ENCODE measurements around the gene NCOA7. TPM values are rescaled to one million over a fixed set of nuclear protein-coding genes. Genes with fewer than 3 reads are reported as not detected.
A peak's percentile ranks its signal among the peaks of the same experiment; 100 is the strongest.

The NCOA7 gene
- total and polyA plus RNA-seq, 2 of the 8 experiments (the other 6 are each of a cell fraction or from before 2014, with no cell fraction given) = 2.6 to 10.7 TPM

- no peak overlapping the region for H3K23ac ChIP-seq (ENCODE audit: insufficient read length)
- H3K18ac ChIP-seq (ENCODE audit: extremely low read depth, low read length) = peak overlapping the region; percentile 73; the same call in 1 of the 2 replicates
- H3K9me3 ChIP-seq (ENCODE audit: insufficient read depth in 2 of 2, low read depth in 1 of 2, low read length in 1 of 2) = no peaks in the 10 kb centered on the region
- no peak overlapping the region for H4K5ac ChIP-seq (ENCODE audit: insufficient read length, low read depth, low read length)
- peak overlapping the region; percentile 87 for H4K8ac ChIP-seq (ENCODE audit: extremely low read depth, insufficient read depth, low read length)
- no peak overlapping the region for H2AFZ ChIP-seq (ENCODE audit: low read length)
- H3K79me2 ChIP-seq (ENCODE audit: control insufficient read depth in 1 of 2, insufficient read depth in 2 of 2, low read length in 2 of 2) = peaks cover 0 to 22% of the 10 kb centered on the region in 2 experiments; a peak in 3 of 4 replicates
- no peak overlapping the region for H3K14ac ChIP-seq (ENCODE audit: insufficient read length)
- no peak overlapping the region for H3K27ac ChIP-seq (ENCODE audit: low read depth, low read length)
- peak overlapping the region; percentile 12 for H4K91ac ChIP-seq (replicated peaks; ENCODE audit: insufficient read length, low read length)
- H3K9ac ChIP-seq (replicated peaks in 1 of 4; ENCODE audit: extremely low read depth in 1 of 4, low read depth in 3 of 4, low read length in 3 of 4) = no peak overlapping the region; a peak in 2 of 7 replicates
- peaks cover 1 to 13% (median 9%) of the 10 kb centered on the region in 4 experiments; a peak in 5 of 7 replicates for H3K4me1 ChIP-seq (replicated peaks in 1 of 4; ENCODE audit: control insufficient read depth in 3 of 4, insufficient read depth in 4 of 4, low read length in 3 of 4)
- ChIA-PET POLR2A (ENCODE audit: partially characterized antibody) (interaction anchor here (0.6 to 2.3 kb wide), 9 partner anchors 40 to 435 kb away, joined by 3 to 12 read pairs (median 4); partner anchors contain the start of gene NCOA7), CTCF (ENCODE audit: partially characterized antibody) (interaction anchor here (0.6 to 2.0 kb wide), 3 partner anchors 8 to 435 kb away, joined by 3 to 8 read pairs (median 7); no protein-coding TSS in a partner anchor)
- no peak overlapping the region for H2BK12ac ChIP-seq (ENCODE audit: low read depth, low read length)
- 3% methylated on average over 42 of the region's 42 CpGs; no CpG with 5 or more reads in 1 of the 2 experiments for WGBS, 2 experiments (ENCODE audit: extremely low coverage in 1 of 2, insufficient coverage in 1 of 2, insufficient read length in 1 of 2, insufficient replicate concordance in 2 of 2, low coverage in 1 of 2, low lambda C conversion rate in 2 of 2, missing lambda C conversion rate in 1 of 2)
- peaks cover 2 to 5% of the 10 kb centered on the region in 2 experiments for H4K20me1 ChIP-seq (replicated peaks in 1 of 2; ENCODE audit: control insufficient read depth in 1 of 2, insufficient read depth in 2 of 2, low read length in 2 of 2)
- H3K56ac ChIP-seq (replicated peaks; ENCODE audit: insufficient read length, low read depth, low read length) = no peak overlapping the region
- H3K4ac ChIP-seq (replicated peaks; ENCODE audit: insufficient read length, low read depth, low read length) = no peak overlapping the region
- peak overlapping the region; percentile 96 to 99 for H3K4me2 ChIP-seq (ENCODE audit: insufficient read depth in 1 of 2, low read depth in 2 of 2, low read length in 2 of 2)
- peak overlapping the region; percentile 15; the same call in 1 of the 2 replicates for H2BK20ac ChIP-seq (ENCODE audit: low read length)
- DNase-seq (ENCODE audit: low read depth in 1 of 2, low spot score in 2 of 2) = no peak
- no peak overlapping the region; the same call in 1 of the 2 replicates for H2BK15ac ChIP-seq (ENCODE audit: low read length)
- no peak for FAIRE-seq
- peak overlapping the region; percentile 72 to 77 (median 76) for H3K4me3 ChIP-seq (ENCODE audit: extremely low read depth in 1 of 4, insufficient read depth in 2 of 4, low read depth in 3 of 4, low read length in 4 of 4)
- no peaks in the 10 kb centered on the region for H3K36me3 ChIP-seq (ENCODE audit: control insufficient read depth in 2 of 4, insufficient read depth in 4 of 4, low read length in 3 of 4)
- H2BK120ac ChIP-seq (replicated peaks; ENCODE audit: low read depth, low read length) = no peak overlapping the region
- H2BK5ac ChIP-seq (ENCODE audit: low read depth, low read length) = peak overlapping the region; percentile 18; the same call in 1 of the 2 replicates
- no peak overlapping the region for H2AK5ac ChIP-seq (ENCODE audit: low read depth, low read length)
- peaks cover 4% of the 10 kb centered on the region; the same call in 1 of the 2 replicates for H3K79me1 ChIP-seq (ENCODE audit: low read depth, low read length)
- H3K23me2 ChIP-seq (ENCODE audit: low read depth, low read length) = peaks cover 27% of the 10 kb centered on the region
- peaks cover 0 to 25% (median 16%) of the 10 kb centered on the region in 4 experiments; a peak in 6 of 7 replicates for H3K27me3 ChIP-seq (replicated peaks in 1 of 4; ENCODE audit: control insufficient read depth in 3 of 4, extremely low read depth in 1 of 4, insufficient read depth in 3 of 4, low read length in 3 of 4)
- TF ChIP-seq MAX (IDR thresholded peaks at IDR 0.05) = 0 out of 2 replicates have a peak, but pooled peaks have one; percentile 3
- peak in 1 of 2 experiments; percentile 9; a peak in 1 of 4 replicates for TF ChIP-seq SIN3A (conservative IDR thresholded peaks at IDR 0.05 in 1 of 2, IDR thresholded peaks at IDR 0.05 in 1 of 2; ENCODE audit: low read depth in 1 of 2, low read length in 2 of 2)
- TF ChIP-seq EZH2 (IDR thresholded peaks at IDR 0.05; ENCODE audit: low read depth, low read length, severe bottlenecking) = peak; percentile 14
- TF ChIP-seq TEAD4 (IDR thresholded peaks at IDR 0.05; ENCODE audit: low read depth, low read length) = no peak
- peak; percentile 23; the same call in 1 of the 2 replicates for TF ChIP-seq PHF8 (conservative IDR thresholded peaks at IDR 0.05; ENCODE audit: low read depth, low read length)
- TF ChIP-seq SP4 (IDR thresholded peaks at IDR 0.05; ENCODE audit: low read length) = no peak
- no peak for TF ChIP-seq SIRT6 (IDR thresholded peaks at IDR 0.05; ENCODE audit: low read length)
- no peak for TF ChIP-seq BACH1 (IDR thresholded peaks at IDR 0.05; ENCODE audit: low read length)
- 0 out of 2 replicates have a peak, but pooled peaks have one; percentile 2 for TF ChIP-seq TAF1 (IDR thresholded peaks at IDR 0.05; ENCODE audit: low read depth, low read length)
- TF ChIP-seq NANOG (IDR thresholded peaks at IDR 0.05; ENCODE audit: insufficient read depth, low read depth, low read length, poor library complexity, severe bottlenecking) = no peak
- no peak for TF ChIP-seq SP1 (IDR thresholded peaks at IDR 0.05; ENCODE audit: low read depth, low read length)
Measured at GRCh38 chr6:125748406-125749172, 42.2 kb upstream of the NCOA7 start.
